ENCODE results near the gene CCDC69. TPM values are rescaled to one million over a fixed set of nuclear protein-coding genes. Genes with fewer than 3 reads are reported as not detected.

Gene CCDC69
- total RNA-seq, 1 donor from 2014 or later, result 109 TPM

- no peaks in the 10 kb centered on the region for H3K9me3 Mint-ChIP-seq
- H3K4me1 Mint-ChIP-seq, result peaks cover 63% of the 10 kb centered on the region
- intact Hi-C loops (cut with micrococcal nuclease), result loop anchor here (5.0 kb wide), 2 partner anchors 458 to 748 kb away; partner anchors contain the start of genes CD74 and RBM22
- H3K27ac Mint-ChIP-seq, result peak overlapping the region; percentile 94
- ChIA-PET POLR2A (no interaction called here), CTCF (interaction anchor here (0.7 to 12.3 kb wide), 2 partner anchors 35 to 44 kb away, joined by 3 to 309 read pairs; no protein-coding TSS in a partner anchor)
- no peak for DNase-seq
- no peak for TF ChIP-seq CTCF (IDR thresholded peaks at IDR 0.05)
- H3K36me3 Mint-ChIP-seq (ENCODE audit: low read depth), result peaks cover 4% of the 10 kb centered on the region
- no peak for ATAC-seq (ENCODE audit: low read depth)
- peak overlapping the region; percentile 49 for H3K4me3 Mint-ChIP-seq
- no peaks in the 10 kb centered on the region for H3K27me3 Mint-ChIP-seq
Observed at GRCh38 chr5:151159649-151160373, 64.1 kb downstream of the CCDC69 start.

- DNase-seq, result no peak
- CTCF ChIA-PET, result interaction anchor here (0.7 to 13.6 kb wide), 5 partner anchors 32 to 147 kb away, joined by 3 to 128 read pairs (median 5); no protein-coding TSS in a partner anchor
- POLR2A ChIA-PET, result interaction anchor here (0.8 to 9.1 kb wide), 10 partner anchors 16 to 106 kb away, joined by 3 to 92 read pairs (median 7); partner anchors contain the start of gene GM2A
- peak overlapping the region; percentile 94 for H3K27ac Mint-ChIP-seq
- H3K36me3 Mint-ChIP-seq (ENCODE audit: low read depth), result peaks cover 15% of the 10 kb centered on the region
- H3K9me3 Mint-ChIP-seq, result no peaks in the 10 kb centered on the region
- ATAC-seq (ENCODE audit: low read depth), result no peak
- intact Hi-C loops (cut with micrococcal nuclease), result loop anchor here (5.0 kb wide), 2 partner anchors 456 to 746 kb away; partner anchors contain the start of genes CD74 and RBM22
- no peak for TF ChIP-seq CTCF (IDR thresholded peaks at IDR 0.05)
- H3K27me3 Mint-ChIP-seq, result no peaks in the 10 kb centered on the region
- H3K4me3 Mint-ChIP-seq, result peak overlapping the region; percentile 91
- peaks cover 70% of the 10 kb centered on the region for H3K4me1 Mint-ChIP-seq
Observed at GRCh38 chr5:151158287-151158661, 65.6 kb downstream of the CCDC69 start.

- TF ChIP-seq CTCF (IDR thresholded peaks at IDR 0.05), result no peak
- Mint-ChIP-seq H3K27me3 (no peaks in the 10 kb centered on the region), H3K4me3 (peak within 1 kb of the TSS; percentile 91), H3K9me3 (no peaks in the 10 kb centered on the region), H3K27ac (peak within 1 kb of the TSS; percentile 94), H3K4me1 (peaks cover 77% of the 10 kb centered on the region), H3K36me3 (ENCODE audit: low read depth) (peaks cover 18% of the 10 kb centered on the region)
- peak; percentile 62 for DNase-seq
- POLR2A ChIA-PET, result interaction anchor here (0.7 to 9.1 kb wide), 20 partner anchors 9 to 106 kb away, joined by 3 to 92 read pairs (median 4); partner anchors contain the start of genes GM2A and TNIP1
- intact Hi-C loops (cut with micrococcal nuclease), result loop anchor here (1.0 to 5.0 kb wide), 5 partner anchors 8 to 745 kb away; partner anchors contain the start of genes CD74 and RBM22
- CTCF ChIA-PET, result interaction anchor here (0.7 to 13.6 kb wide), 8 partner anchors 9 to 148 kb away, joined by 3 to 128 read pairs (median 4); partner anchors contain the start of gene GM2A
- peak; percentile 72 for ATAC-seq (ENCODE audit: low read depth)
Observed at GRCh38 chr5:151157426-151158286, 66.2 kb downstream of the CCDC69 start, which contains the start of gene ANXA6. TSS of gene ANXA6 (minus strand) at chr5:151157779. CDS start at chr5:151147901, 9,878 bp downstream.

GRCh38 chr5:151156507-151157420, 67.1 kb downstream of the CCDC69 start:
- intact Hi-C loops (cut with micrococcal nuclease), result loop anchor here (1.0 to 5.0 kb wide), 5 partner anchors 9 to 744 kb away; partner anchors contain the start of genes CD74 and RBM22
- ChIA-PET CTCF (interaction anchor here (0.9 to 13.6 kb wide), 6 partner anchors 8 to 109 kb away, joined by 3 to 128 read pairs (median 4); partner anchors contain the start of gene GM2A), POLR2A (interaction anchor here (0.5 to 9.1 kb wide), 26 partner anchors 8 to 105 kb away, joined by 3 to 92 read pairs (median 4); partner anchors contain the start of genes GM2A and TNIP1)
- Mint-ChIP-seq H3K4me1 (peaks cover 86% of the 10 kb centered on the region), H3K9me3 (no peaks in the 10 kb centered on the region), H3K27me3 (no peaks in the 10 kb centered on the region), H3K27ac (peak overlapping the region; percentile 94), H3K4me3 (peak overlapping the region; percentile 91), H3K36me3 (ENCODE audit: low read depth) (peaks cover 21% of the 10 kb centered on the region)
- ATAC-seq (ENCODE audit: low read depth) (peak; percentile 15), DNase-seq (no peak)
- TF ChIP-seq CTCF (IDR thresholded peaks at IDR 0.05), result no peak

All from activated B cell treated with CpG ODN at 0.5 μM for 24 hours (primary cell).